Endothelial cell of umbilical vein (primary cell): ENCODE results near the gene KCNE1. TPM values are rescaled to one million over a fixed set of nuclear protein-coding genes. Genes with fewer than 3 reads are reported as not detected.

ENCODE experiments used
- BruUV-seq: library from RNA; stranded (reverse); fragments of 400-500 nt; replicated peaks from 2 replicates; lab custom pipeline; 2021; lab: Mats Ljungman, UMichigan
- CTCF ChIA-PET: fragments of 300-600, 350-600 bp; sonication (Branson Sonifier 250); formaldehyde crosslinking; loops from one replicate; lab custom pipeline; 2021; ENCODE audit warnings: antibody characterized with exemption, inconsistent platforms; lab: Charles Lee
- POLR2A ChIA-PET: fragments of 300-600, 350-600 bp; sonication (Branson Sonifier 250); formaldehyde crosslinking; loops from one replicate; lab custom pipeline; 2021; ENCODE audit warnings: antibody characterized with exemption, inconsistent platforms; lab: Charles Lee
- DNase-seq: peaks from one replicate; pipeline ENCODE4 v3.0.0-alpha.2; 2011; ENCODE audit warnings: low read depth, low spot score
- FAIRE-seq: peaks from 2 replicates; lab custom pipeline; 2011; peaks lifted over from hg19 to GRCh38; lab: Jason Lieb, UNC
- H2AFZ ChIP-seq: 2 replicates; pipeline ENCODE4 v1.6.0; 2012; ENCODE audit warnings: low read depth, low read length, control low read depth, inconsistent platforms
- H3K27ac ChIP-seq: 2 replicates; pipeline ENCODE4 v1.5.1; 2011; ENCODE audit warnings: low read depth, mild to moderate bottlenecking, control low read depth, low read length, moderate library complexity; ENCODE audit not compliant: insufficient read depth
- H3K27me3 ChIP-seq, 2 experiments: 2 replicates each; pipeline versions ENCODE4 v1.6.0 to v1.6.1; 2011; ENCODE audit warnings: low read length in 2 of 2, mixed read lengths in 1 of 2; ENCODE audit not compliant: control insufficient read depth in 2 of 2, insufficient read depth in 2 of 2
- H3K36me3 ChIP-seq, 2 experiments: 2 replicates in 1 of 2; 3 replicates in 1 of 2; pipeline ENCODE4 v1.5.1; 2011; ENCODE audit warnings: low read length in 2 of 2, mild to moderate bottlenecking in 1 of 2, moderate library complexity in 1 of 2; ENCODE audit not compliant: control insufficient read depth in 2 of 2, insufficient read depth in 2 of 2; ENCODE audit errors: extremely low read depth in 1 of 2
- H3K4me1 ChIP-seq: 3 replicates; pipeline ENCODE4 v1.5.1; 2011; ENCODE audit warnings: mild to moderate bottlenecking, low read length; ENCODE audit not compliant: control insufficient read depth, insufficient read depth; ENCODE audit errors: extremely low read depth
- H3K4me2 ChIP-seq: 2 replicates; pipeline ENCODE4 v1.6.1; 2011; ENCODE audit warnings: low read length, control low read depth, mixed read lengths; ENCODE audit not compliant: insufficient read depth
- H3K4me3 ChIP-seq, 3 experiments: fragments of 200-600 bp in 1 of 3; sonication (generic), shearing (Covaris generic) in 1 of 3; replicated peaks in 1 of 3; 2 replicates each; pipeline ENCODE4 v1.5.1; 2011 to 2016; ENCODE audit warnings: control low read depth in 3 of 3, low read length in 3 of 3, mild to moderate bottlenecking in 2 of 3, inconsistent platforms in 1 of 3, low read depth in 1 of 3, moderate library complexity in 1 of 3; ENCODE audit not compliant: insufficient read depth in 1 of 3
- H3K79me2 ChIP-seq: 2 replicates; pipeline ENCODE4 v1.6.0; 2012; ENCODE audit warnings: low read length, inconsistent platforms; ENCODE audit not compliant: control insufficient read depth, insufficient read depth
- H3K9ac ChIP-seq: replicated peaks from 2 replicates; pipeline ENCODE3; 2011; ENCODE audit warnings: low read length, control low read depth; ENCODE audit not compliant: insufficient read depth; ENCODE audit errors: extremely low read depth
- H3K9me1 ChIP-seq: replicated peaks from 3 replicates; pipeline ENCODE4 v1.6.0; 2011; ENCODE audit warnings: mild to moderate bottlenecking, low read length; ENCODE audit not compliant: control insufficient read depth, insufficient read depth; ENCODE audit errors: extremely low read depth
- H3K9me3 ChIP-seq: replicated peaks from 2 replicates; pipeline ENCODE4 v1.5.1; 2012; ENCODE audit warnings: low read length, inconsistent platforms; ENCODE audit not compliant: control insufficient read depth, insufficient read depth
- H4K20me1 ChIP-seq: replicated peaks from 2 replicates; pipeline ENCODE3; 2011; ENCODE audit warnings: mild to moderate bottlenecking, low read length; ENCODE audit not compliant: control insufficient read depth, insufficient read depth; ENCODE audit errors: extremely low read depth
- CTCF ChIP-seq, 2 donors: IDR thresholded peaks; 1 replicate in 1 of 2; 2 replicates in 1 of 2; pipeline ENCODE4 v1.5.1; 2011; ENCODE audit warnings: low read length in 2 of 2, mild to moderate bottlenecking in 2 of 2, moderate library complexity in 2 of 2, control low read depth in 1 of 2, inconsistent platforms in 1 of 2, low read depth in 1 of 2; ENCODE audit not compliant: insufficient read depth in 1 of 2; ENCODE audit errors: extremely low read depth in 1 of 2
- EZH2 ChIP-seq: IDR thresholded peaks from 2 replicates; pipeline ENCODE4 v1.6.1; 2012; ENCODE audit warnings: borderline replicate concordance, low read depth, mild to moderate bottlenecking, moderate library complexity, low read length, inconsistent platforms; ENCODE audit not compliant: severe bottlenecking
- FOS ChIP-seq: IDR thresholded peaks from 2 replicates; pipeline ENCODE4 v1.6.1; 2011; ENCODE audit warnings: mild to moderate bottlenecking, low read length, moderate library complexity, borderline replicate concordance; ENCODE audit not compliant: insufficient read depth
- GATA2 ChIP-seq: IDR thresholded peaks from 2 replicates; pipeline ENCODE4 v1.7.0; 2011; ENCODE audit warnings: low read depth, mild to moderate bottlenecking, moderate library complexity, mixed read lengths, low read length; ENCODE audit not compliant: insufficient read length, insufficient read depth
- JUN ChIP-seq: IDR thresholded peaks from 2 replicates; pipeline ENCODE4 v1.6.1; 2011; ENCODE audit warnings: borderline replicate concordance, low read depth; ENCODE audit not compliant: insufficient read length, insufficient read depth
- MAX ChIP-seq: IDR thresholded peaks from 2 replicates; pipeline ENCODE4 v1.6.1; 2011; ENCODE audit not compliant: insufficient read depth, insufficient read length
- MYC ChIP-seq: IDR thresholded peaks from one replicate; pipeline ENCODE4 v1.6.1; 2011; ENCODE audit warnings: mild to moderate bottlenecking, low read depth, low read length
- POLR2A ChIP-seq: IDR thresholded peaks from 2 replicates; pipeline ENCODE4 v1.6.1; 2012; ENCODE audit warnings: low read depth, mild to moderate bottlenecking, control low read depth, low read length
- POLR2AphosphoS5 ChIP-seq: IDR thresholded peaks from 2 replicates; pipeline ENCODE4 v1.6.1; 2012; ENCODE audit warnings: low read depth, mild to moderate bottlenecking, control low read depth, low read length, moderate library complexity; ENCODE audit not compliant: insufficient read depth
- dilution Hi-C: fragments of 300-500 bp; cut with MboI; formaldehyde crosslinking; loops from one replicate; pipeline ENCODE4 v1.15.0; 2019; ENCODE audit warnings: low sequenced_read_pairs; ENCODE audit not compliant: extremely low pct_ligation_motif_present
- intact Hi-C: fragments of 100-400 bp; cut with micrococcal nuclease; formaldehyde crosslinking; loops from one replicate; pipeline ENCODE4 v1.10.0; 2022
- polyA plus RNA-seq, 4 experiments: library from polyadenylated mRNA; depleted of rRNA in 3 of 4; stranded (reverse) in 3 of 4; unstranded in 1 of 4; fragments of >200 nt; gene quantifications; 2 replicates each; pipeline versions ENCODE4 v1.2.1 to v1.2.3, GENCODE V29; 2011 to 2012; ENCODE audit warnings: missing spikeins in 1 of 4
- total RNA-seq: library from RNA; stranded (reverse); gene quantifications from 2 replicates; pipeline ENCODE4 v1.2.3, GENCODE V29; 2021

KCNE1 gene
- total and polyA plus RNA-seq, 2 donors (not counting 3 experiments of a cell fraction or from before 2014, with no cell fraction given) = 0.10 to 0.38 TPM

GRCh38 chr21:34504595-34504994 is 7.4 kb downstream of the KCNE1 start:
- Histone ChIP-seq H3K4me1 (no peaks in the 10 kb centered on the region), H3K4me2 (no peak overlapping the region), H2AFZ (no peak overlapping the region), H3K9me1 (no peaks in the 10 kb centered on the region), H3K27ac (no peak overlapping the region), H3K27me3 (peaks cover 13 to 14% of the 10 kb centered on the region in 2 experiments), H3K4me3 (no peak overlapping the region), H3K9ac (no peak overlapping the region), H3K79me2 (no peaks in the 10 kb centered on the region), H3K9me3 (no peaks in the 10 kb centered on the region), H4K20me1 (no peaks in the 10 kb centered on the region), H3K36me3 (no peaks in the 10 kb centered on the region)
- dilution Hi-C loops (no loop called here), intact Hi-C loops (no loop called here)
- BruUV-seq = no TSS peak
- no peak for TF ChIP-seq MYC
- TF ChIP-seq FOS = no peak
- TF ChIP-seq GATA2 = no peak
- no peak for TF ChIP-seq CTCF (IDR thresholded peaks at IDR 0.05; ENCODE audit: extremely low read depth in 1 of 2, insufficient read depth in 1 of 2, low read depth in 1 of 2, low read length in 2 of 2)
- no peak for TF ChIP-seq POLR2AphosphoS5
- no peak for TF ChIP-seq JUN
- no peak for TF ChIP-seq EZH2
- no peak for TF ChIP-seq POLR2A
- no peak for TF ChIP-seq MAX
- POLR2A ChIA-PET = no interaction called here
- DNase-seq (no peak), FAIRE-seq (no peak)
- CTCF ChIA-PET = interaction anchor here (10.6 kb wide), 1 partner anchor 102 kb away, joined by 394 read pairs; no protein-coding TSS in a partner anchor
